K562 (cell line): ENCODE results near the gene RIOK3. TPM values are rescaled to one million over a fixed set of nuclear protein-coding genes. Genes with fewer than 3 reads are reported as not detected.
A peak's percentile ranks its signal among the peaks of the same experiment; 100 is the strongest.

ENCODE experiments used
- CTBP1 ChIP-seq: fragments of 450-650 bp; IDR thresholded peaks from 2 replicates; pipeline ENCODE4 v1.6.1; 2016; ENCODE audit warnings: borderline replicate concordance
- DNMT1 ChIP-seq: fragments of 450-650 bp; IDR thresholded peaks from 2 replicates; pipeline ENCODE4 v1.6.1; 2016; ENCODE audit warnings: antibody characterized with exemption, mild to moderate bottlenecking
- E2F3 ChIP-seq: fragments of 250-450 bp; sonication (Bioruptor Pico); IDR thresholded peaks from 2 replicates; pipeline ENCODE4 v1.4.0; 2020; ENCODE audit warnings: mild to moderate bottlenecking
- GTF2E2 ChIP-seq: fragments of 200-800 bp; sonication (Bioruptor generic); IDR thresholded peaks from 2 replicates; pipeline ENCODE4 v1.6.1; 2016; ENCODE audit warnings: missing genetic modification characterization, missing compliant biosample characterization
- GTF2F1 ChIP-seq: IDR thresholded peaks from 2 replicates; pipeline ENCODE4 v1.6.1; 2011; ENCODE audit warnings: low read depth, low read length, improper control_type of control experiment
- JUND ChIP-seq, 2 experiments: IDR thresholded peaks; 2 replicates in 1 of 2; 3 replicates in 1 of 2; pipeline ENCODE4 v1.6.1; 2011; ENCODE audit warnings: borderline replicate concordance in 2 of 2, low read depth in 2 of 2, low read length in 2 of 2, improper control_type of control experiment in 1 of 2, missing biosample characterization in 1 of 2, missing genetic modification characterization in 1 of 2, missing genetic modification reagents in 1 of 2
- MCM3 ChIP-seq: fragments of 450-650 bp; IDR thresholded peaks from 2 replicates; pipeline ENCODE4 v1.6.1; 2016
- POLR2A ChIP-seq: fragments of 450-650 bp; conservative IDR thresholded peaks from 2 replicates; pipeline ENCODE4 v1.6.1; 2016
- RCOR1 ChIP-seq, 2 experiments: IDR thresholded peaks; 2 replicates each; pipeline ENCODE4 v1.6.1; 2012; ENCODE audit warnings: low read depth in 2 of 2, low read length in 2 of 2, borderline replicate concordance in 1 of 2, improper control_type of control experiment in 1 of 2
- SMARCA4 ChIP-seq: fragments of 450-650 bp; IDR thresholded peaks from 2 replicates; pipeline ENCODE4 v1.6.1; 2016
- SMC3 ChIP-seq: conservative IDR thresholded peaks from 2 replicates; pipeline ENCODE4 v1.6.1; 2011; ENCODE audit warnings: low read depth, low read length, improper control_type of control experiment; ENCODE audit not compliant: insufficient read depth
- STAT5A ChIP-seq: IDR thresholded peaks from 2 replicates; pipeline ENCODE4 v1.6.1; 2012; ENCODE audit warnings: low read length, inconsistent platforms, borderline replicate concordance
- ZNF124 ChIP-seq: sonication (generic); formaldehyde crosslinking; IDR thresholded peaks from 2 replicates; pipeline ENCODE4 v1.8.1; 2022; ENCODE audit warnings: missing genetic modification reagents
- ZNF24 ChIP-seq: fragments of 450-650 bp; IDR thresholded peaks from 2 replicates; pipeline ENCODE4 v1.6.1; 2016
- ZNF316 ChIP-seq: fragments of 450-650 bp; IDR thresholded peaks from 2 replicates; pipeline ENCODE4 v1.6.1; 2016
- ZNF398 ChIP-seq: fragments of 250-450 bp; sonication (Bioruptor Pico); IDR thresholded peaks from 2 replicates; pipeline ENCODE4 v1.8.0; 2021; ENCODE audit warnings: moderate library complexity, mild to moderate bottlenecking, inconsistent platforms
- ZNF408 ChIP-seq: fragments of 250-450 bp; sonication (Bioruptor Pico); IDR thresholded peaks from 2 replicates; pipeline ENCODE4 v1.4.0; 2020; ENCODE audit warnings: low read depth, mild to moderate bottlenecking, moderate library complexity
- ZNF436 ChIP-seq: fragments of 250-450, 450-650 bp; sonication (Bioruptor Pico); formaldehyde crosslinking; IDR thresholded peaks from 2 replicates; pipeline ENCODE4 v1.7.0; 2020; ENCODE audit warnings: mild to moderate bottlenecking
- ZNF780A ChIP-seq: fragments of 250-450 bp; sonication (Bioruptor Pico); IDR thresholded peaks from 2 replicates; pipeline ENCODE4 v1.5.0; 2021; ENCODE audit warnings: mild to moderate bottlenecking
- polyA plus RNA-seq, 8 experiments: library from polyadenylated mRNA; depleted of rRNA in 4 of 8; stranded (reverse) in 5 of 8; unstranded in 3 of 8; fragments of >200 nt; fragmentation: Nextera tagmentation in 2 of 8; fragmentation: Illumina TruSeq in 1 of 8; extraction: Ambion mirVana in 2 of 8; extraction: Trizol in 1 of 8; gene quantifications; 2 replicates each; pipeline versions ENCODE4 v1.2.1 to v1.2.3, GENCODE V29; 2011 to 2014; ENCODE audit warnings: inconsistent platforms in 1 of 8, missing spikeins in 1 of 8
- total RNA-seq, 7 experiments: library from RNA; depleted of rRNA in 6 of 7; stranded (reverse); fragments of >200 nt in 6 of 7; fragmentation: Illumina TruSeq in 2 of 7; extraction: Trizol in 2 of 7; gene quantifications; 2 replicates each; pipeline versions ENCODE4 v1.2.1 to v1.2.3, GENCODE V29; 2011 to 2021; ENCODE audit warnings: low replicate concordance in 1 of 7
- TF ChIP-seq, protein P1 (sequence below), 3 experiments: fragments of 200-800 bp in 1 of 3; fragments of 250-450 bp in 1 of 3; fragments of 450-650 bp in 1 of 3; sonication (Bioruptor Pico) in 1 of 3; sonication (Bioruptor generic) in 1 of 3; formaldehyde crosslinking in 1 of 3; IDR thresholded peaks; 2 replicates each; pipeline versions ENCODE4 v1.6.1 to v1.8.0; 2016 to 2022; ENCODE audit warnings: mild to moderate bottlenecking in 2 of 3, missing genetic modification characterization in 2 of 3, missing compliant biosample characterization in 1 of 3, moderate library complexity in 1 of 3
- TF ChIP-seq, protein P2 (sequence below), 2 experiments: fragments of 450-650 bp in 1 of 2; sonication (generic) in 1 of 2; formaldehyde crosslinking in 1 of 2; IDR thresholded peaks in 1 of 2; conservative IDR thresholded peaks in 1 of 2; 2 replicates each; pipeline versions ENCODE4 v1.6.1 to v1.8.1; 2016 to 2023; ENCODE audit warnings: mild to moderate bottlenecking in 2 of 2, moderate library complexity in 2 of 2, inconsistent platforms in 1 of 2, missing genetic modification reagents in 1 of 2

The RIOK3 gene
- total and polyA plus RNA-seq, 9 of the 15 experiments (the other 6 are each of a cell fraction or from before 2014, with no cell fraction given): 21.4 to 89.5 (median 62.9) TPM

DNA sequence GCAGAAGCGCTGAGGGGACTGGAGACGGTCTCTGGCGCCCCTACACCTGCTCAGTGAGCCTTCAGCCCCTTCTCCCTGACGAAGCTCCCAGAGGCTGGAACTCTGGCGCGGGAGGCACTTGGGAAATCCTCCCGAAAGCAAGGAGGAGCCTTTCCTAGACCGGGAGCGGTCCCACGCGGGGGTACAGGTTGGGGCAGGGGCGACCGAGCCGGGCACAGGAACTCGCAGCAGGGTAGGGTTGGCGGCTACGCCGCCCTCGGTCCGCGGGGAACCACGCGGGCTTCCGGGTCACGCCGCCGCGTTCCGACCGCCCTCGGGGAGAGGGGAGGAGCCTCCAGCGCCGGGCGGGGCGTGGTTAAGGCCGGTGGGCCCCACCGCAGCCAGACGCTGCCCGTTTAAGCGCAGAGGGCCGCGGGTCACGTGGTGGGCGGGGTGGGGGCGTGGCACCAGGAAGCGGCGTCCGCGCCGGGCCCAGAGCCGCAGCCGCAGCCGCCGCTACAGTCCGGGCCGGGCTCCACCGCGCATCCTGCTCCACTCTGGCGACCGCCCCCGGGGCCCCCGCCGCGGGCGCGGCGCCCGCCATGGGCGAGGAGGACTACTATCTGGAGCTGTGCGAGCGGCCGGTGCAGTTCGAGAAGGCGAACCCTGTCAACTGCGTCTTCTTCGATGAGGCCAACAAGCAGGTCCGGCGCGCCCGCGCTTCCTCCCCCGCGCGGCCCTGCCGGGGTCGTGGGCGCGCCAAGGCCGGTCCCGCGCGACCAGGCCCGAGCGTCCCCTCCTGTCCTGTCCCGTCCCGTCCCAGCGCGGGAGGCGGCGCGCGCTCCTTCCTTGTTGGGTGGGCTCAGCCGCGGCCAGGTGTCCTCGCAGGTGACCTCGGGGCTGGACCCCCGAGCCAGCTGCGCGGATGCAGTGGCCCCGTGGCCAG lies 50.2 kb downstream of the RIOK3 start, which contains the start of gene RMC1 (continued):
- TF ChIP-seq, protein P1, sequence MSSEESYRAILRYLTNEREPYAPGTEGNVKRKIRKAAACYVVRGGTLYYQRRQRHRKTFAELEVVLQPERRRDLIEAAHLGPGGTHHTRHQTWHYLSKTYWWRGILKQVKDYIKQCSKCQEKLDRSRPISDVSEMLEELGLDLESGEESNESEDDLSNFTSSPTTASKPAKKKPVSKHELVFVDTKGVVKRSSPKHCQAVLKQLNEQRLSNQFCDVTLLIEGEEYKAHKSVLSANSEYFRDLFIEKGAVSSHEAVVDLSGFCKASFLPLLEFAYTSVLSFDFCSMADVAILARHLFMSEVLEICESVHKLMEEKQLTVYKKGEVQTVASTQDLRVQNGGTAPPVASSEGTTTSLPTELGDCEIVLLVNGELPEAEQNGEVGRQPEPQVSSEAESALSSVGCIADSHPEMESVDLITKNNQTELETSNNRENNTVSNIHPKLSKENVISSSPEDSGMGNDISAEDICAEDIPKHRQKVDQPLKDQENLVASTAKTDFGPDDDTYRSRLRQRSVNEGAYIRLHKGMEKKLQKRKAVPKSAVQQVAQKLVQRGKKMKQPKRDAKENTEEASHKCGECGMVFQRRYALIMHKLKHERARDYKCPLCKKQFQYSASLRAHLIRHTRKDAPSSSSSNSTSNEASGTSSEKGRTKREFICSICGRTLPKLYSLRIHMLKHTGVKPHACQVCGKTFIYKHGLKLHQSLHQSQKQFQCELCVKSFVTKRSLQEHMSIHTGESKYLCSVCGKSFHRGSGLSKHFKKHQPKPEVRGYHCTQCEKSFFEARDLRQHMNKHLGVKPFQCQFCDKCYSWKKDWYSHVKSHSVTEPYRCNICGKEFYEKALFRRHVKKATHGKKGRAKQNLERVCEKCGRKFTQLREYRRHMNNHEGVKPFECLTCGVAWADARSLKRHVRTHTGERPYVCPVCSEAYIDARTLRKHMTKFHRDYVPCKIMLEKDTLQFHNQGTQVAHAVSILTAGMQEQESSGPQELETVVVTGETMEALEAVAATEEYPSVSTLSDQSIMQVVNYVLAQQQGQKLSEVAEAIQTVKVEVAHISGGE (CRISPR knock-in tag; IDR thresholded peaks at IDR 0.05): peak in 2 of 3 experiments; percentile 64 to 92; a peak in 4 of 6 replicates
- TF ChIP-seq ZNF436 (no peak), ZNF780A (CRISPR knock-in tag) (no peak), RCOR1 (IDR thresholded peaks at IDR 0.05; ENCODE audit: borderline replicate concordance in 1 of 2, low read depth in 2 of 2, low read length in 2 of 2) (0 out of 4 replicates have a peak, but pooled peaks of 1 of the 2 experiments have one; percentile 22), SMARCA4 (peak; percentile 27; the same call in 1 of the 2 replicates), ZNF24 (no peak), GTF2E2 (peak; percentile 85), ZNF316 (no peak), ZNF124 (CRISPR knock-in tag) (0 out of 2 replicates have a peak, but pooled peaks have one; percentile 55), CTBP1 (peak; percentile 89), ZNF408 (CRISPR knock-in tag) (no peak), ZNF398 (CRISPR knock-in tag) (no peak), STAT5A (no peak), SMC3 (0 out of 2 replicates have a peak, but pooled peaks have one; percentile 8), JUND (IDR thresholded peaks at IDR 0.05; ENCODE audit: borderline replicate concordance, low read depth, low read length) (peak; percentile 82), JUND (tag; IDR thresholded peaks at IDR 0.05; ENCODE audit: borderline replicate concordance, low read depth, low read length) (no peak; the same call in 2 of the 3 replicates), POLR2A (peak; percentile 97), DNMT1 (no peak), E2F3 (CRISPR knock-in tag) (0 out of 2 replicates have a peak, but pooled peaks have one; percentile 53), GTF2F1 (peak; percentile 25; the same call in 1 of the 2 replicates), MCM3 (no peak)
- TF ChIP-seq, protein P2, sequence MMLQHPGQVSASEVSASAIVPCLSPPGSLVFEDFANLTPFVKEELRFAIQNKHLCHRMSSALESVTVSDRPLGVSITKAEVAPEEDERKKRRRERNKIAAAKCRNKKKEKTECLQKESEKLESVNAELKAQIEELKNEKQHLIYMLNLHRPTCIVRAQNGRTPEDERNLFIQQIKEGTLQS (IDR thresholded peaks at IDR 0.05): no peak
- TF ChIP-seq, protein P2 (CRISPR knock-in tag; conservative IDR thresholded peaks at IDR 0.05): no peak
